ENCODE measurements around the gene SLC3A2.

DNA sequence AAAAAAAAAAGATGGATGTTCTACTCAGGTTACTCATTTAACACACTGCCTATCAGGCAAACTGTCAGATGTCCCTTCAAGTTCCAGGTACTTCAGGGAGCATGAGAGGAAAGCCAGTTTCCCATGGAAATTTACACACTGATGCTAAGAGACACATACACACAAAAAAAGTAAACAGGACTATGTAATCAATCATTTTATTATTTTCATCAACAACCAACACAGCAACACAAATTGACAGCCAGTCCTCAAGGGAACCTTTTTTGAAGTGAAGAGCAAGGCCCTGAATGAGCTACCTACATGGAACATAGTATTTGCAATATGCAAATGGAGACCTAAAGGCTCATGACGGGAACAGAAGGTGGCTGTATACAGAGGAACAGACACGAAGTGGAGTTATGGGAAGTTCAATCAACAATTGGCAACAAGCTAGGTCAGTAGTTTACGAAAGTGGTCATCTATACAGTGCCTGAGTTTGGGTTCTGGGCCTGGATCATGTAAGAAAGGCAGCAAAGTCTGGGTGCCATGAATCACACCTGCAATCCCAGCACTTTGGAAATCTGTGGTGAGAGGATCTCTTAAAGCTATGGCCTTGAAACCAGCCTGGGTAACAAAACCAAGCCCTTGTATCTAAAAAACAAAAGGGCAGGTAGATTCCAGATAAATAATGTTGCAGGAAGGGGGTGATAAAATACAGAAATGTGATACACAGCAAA lies 28.7 kb upstream of the SLC3A2 start:
- TF ChIP-seq, protein P1, sequence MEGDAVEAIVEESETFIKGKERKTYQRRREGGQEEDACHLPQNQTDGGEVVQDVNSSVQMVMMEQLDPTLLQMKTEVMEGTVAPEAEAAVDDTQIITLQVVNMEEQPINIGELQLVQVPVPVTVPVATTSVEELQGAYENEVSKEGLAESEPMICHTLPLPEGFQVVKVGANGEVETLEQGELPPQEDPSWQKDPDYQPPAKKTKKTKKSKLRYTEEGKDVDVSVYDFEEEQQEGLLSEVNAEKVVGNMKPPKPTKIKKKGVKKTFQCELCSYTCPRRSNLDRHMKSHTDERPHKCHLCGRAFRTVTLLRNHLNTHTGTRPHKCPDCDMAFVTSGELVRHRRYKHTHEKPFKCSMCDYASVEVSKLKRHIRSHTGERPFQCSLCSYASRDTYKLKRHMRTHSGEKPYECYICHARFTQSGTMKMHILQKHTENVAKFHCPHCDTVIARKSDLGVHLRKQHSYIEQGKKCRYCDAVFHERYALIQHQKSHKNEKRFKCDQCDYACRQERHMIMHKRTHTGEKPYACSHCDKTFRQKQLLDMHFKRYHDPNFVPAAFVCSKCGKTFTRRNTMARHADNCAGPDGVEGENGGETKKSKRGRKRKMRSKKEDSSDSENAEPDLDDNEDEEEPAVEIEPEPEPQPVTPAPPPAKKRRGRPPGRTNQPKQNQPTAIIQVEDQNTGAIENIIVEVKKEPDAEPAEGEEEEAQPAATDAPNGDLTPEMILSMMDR (conservative IDR thresholded peaks at IDR 0.05 in 1 of 2, IDR thresholded peaks at IDR 0.05 in 1 of 2; ENCODE audit: extremely low read depth in 1 of 2, insufficient read depth in 1 of 2, low read depth in 1 of 2, low read length in 2 of 2) = no peak
- no peak for TF ChIP-seq EZH2 (IDR thresholded peaks at IDR 0.05; ENCODE audit: borderline replicate concordance, low read length)

All from mammary epithelial cell (primary cell).